H1 (cell line): ENCODE measurements around the gene TANC1. TPM values are rescaled to one million over a fixed set of nuclear protein-coding genes. Genes with fewer than 3 reads are reported as not detected.

Source experiments
- CTCF ChIA-PET: fragments of 300-600 bp; sonication (Branson Sonifier 250); formaldehyde crosslinking; loops from one replicate; lab custom pipeline; 2021; ENCODE audit not compliant: partially characterized antibody; lab: Charles Lee
- POLR2A ChIA-PET: fragments of 300-600 bp; sonication (Branson Sonifier 250); formaldehyde crosslinking; loops from one replicate; lab custom pipeline; 2021; ENCODE audit warnings: inconsistent platforms; ENCODE audit not compliant: partially characterized antibody; lab: Charles Lee
- DNase-seq, 2 experiments: peaks; one replicate each; pipeline versions ENCODE4 v3.0.0 to v3.0.0-alpha.2; 2010 to 2022; ENCODE audit warnings: low spot score in 2 of 2, low read depth in 1 of 2, mixed read lengths in 1 of 2
- FAIRE-seq: peaks from 2 replicates; lab custom pipeline; 2011; peaks lifted over from hg19 to GRCh38; lab: Jason Lieb, UNC
- H2AFZ ChIP-seq: 2 replicates; pipeline ENCODE4 v1.8.1; 2012; ENCODE audit warnings: low read length, inconsistent platforms
- H2AK5ac ChIP-seq: 2 replicates; pipeline ENCODE4 v1.6.1; 2013; ENCODE audit warnings: low read depth, low read length
- H2BK120ac ChIP-seq: replicated peaks from 2 replicates; pipeline ENCODE3; 2013; ENCODE audit warnings: low read depth, low read length, inconsistent platforms
- H2BK12ac ChIP-seq: 2 replicates; pipeline ENCODE4 v1.6.1; 2013; ENCODE audit warnings: low read depth, low read length
- H2BK15ac ChIP-seq: 2 replicates; pipeline ENCODE4 v1.6.1; 2013; ENCODE audit warnings: low read length
- H2BK20ac ChIP-seq: 2 replicates; pipeline ENCODE4 v1.6.1; 2013; ENCODE audit warnings: low read length
- H2BK5ac ChIP-seq: 2 replicates; pipeline ENCODE4 v1.6.1; 2013; ENCODE audit warnings: low read depth, low read length
- H3K14ac ChIP-seq: 2 replicates; pipeline ENCODE4 v1.6.1; 2013; ENCODE audit warnings: inconsistent platforms; ENCODE audit not compliant: insufficient read length
- H3K18ac ChIP-seq: 2 replicates; pipeline ENCODE4 v1.6.1; 2013; ENCODE audit warnings: low read length; ENCODE audit errors: extremely low read depth
- H3K23ac ChIP-seq: 2 replicates; pipeline ENCODE4 v1.6.1; 2013; ENCODE audit warnings: inconsistent platforms; ENCODE audit not compliant: insufficient read length
- H3K23me2 ChIP-seq: 2 replicates; pipeline ENCODE4 v1.6.1; 2013; ENCODE audit warnings: low read depth, low read length
- H3K27ac ChIP-seq: 2 replicates; pipeline ENCODE4 v1.6.1; 2011; ENCODE audit warnings: low read depth, low read length, inconsistent platforms
- H3K27me3 ChIP-seq, 4 experiments: replicated peaks in 1 of 4; 1 replicate in 1 of 4; 2 replicates in 3 of 4; pipeline versions ENCODE4 v1.6.1 to v1.8.1; 2011 to 2013; ENCODE audit warnings: low read length in 3 of 4, mild to moderate bottlenecking in 3 of 4, inconsistent platforms in 2 of 4, mixed read lengths in 2 of 4, moderate library complexity in 1 of 4; ENCODE audit not compliant: control insufficient read depth in 3 of 4, insufficient read depth in 3 of 4; ENCODE audit errors: extremely low read depth in 1 of 4
- H3K36me3 ChIP-seq, 4 experiments: 2 replicates each; pipeline versions ENCODE4 v1.6.1 to v1.8.1; 2011 to 2013; ENCODE audit warnings: mild to moderate bottlenecking in 4 of 4, low read length in 3 of 4, moderate library complexity in 2 of 4, control low read depth in 1 of 4, inconsistent platforms in 1 of 4; ENCODE audit not compliant: insufficient read depth in 4 of 4, control insufficient read depth in 2 of 4
- H3K4ac ChIP-seq: replicated peaks from 2 replicates; pipeline ENCODE3; 2013; ENCODE audit warnings: low read length, low read depth, mixed read lengths, inconsistent platforms; ENCODE audit not compliant: insufficient read length
- H3K4me1 ChIP-seq, 4 experiments: replicated peaks in 1 of 4; 1 replicate in 1 of 4; 2 replicates in 3 of 4; pipeline versions ENCODE4 v1.6.1 to v1.8.1; 2011 to 2013; ENCODE audit warnings: low read length in 3 of 4, inconsistent platforms in 2 of 4, mixed read lengths in 1 of 4; ENCODE audit not compliant: insufficient read depth in 4 of 4, control insufficient read depth in 3 of 4
- H3K4me2 ChIP-seq, 2 experiments: 2 replicates each; pipeline versions ENCODE4 v1.6.1 to v1.8.1; 2011 to 2013; ENCODE audit warnings: low read depth in 2 of 2, low read length in 2 of 2, control low read depth in 1 of 2, inconsistent platforms in 1 of 2, mild to moderate bottlenecking in 1 of 2; ENCODE audit not compliant: insufficient read depth in 1 of 2
- H3K4me3 ChIP-seq, 4 experiments: fragments of 200-600, 300-600 bp in 1 of 4; sonication (generic), shearing (Covaris generic), sonication (Bioruptor Twin) in 1 of 4; 2 replicates each; pipeline versions ENCODE4 v1.5.1 to v1.8.1; 2011 to 2016; ENCODE audit warnings: low read length in 4 of 4, low read depth in 3 of 4, control low read depth in 2 of 4, inconsistent platforms in 2 of 4, mild to moderate bottlenecking in 2 of 4, mixed read lengths in 1 of 4, moderate library complexity in 1 of 4; ENCODE audit not compliant: insufficient read depth in 2 of 4; ENCODE audit errors: extremely low read depth in 1 of 4
- H3K56ac ChIP-seq: replicated peaks from 2 replicates; pipeline ENCODE3; 2013; ENCODE audit warnings: low read depth, mild to moderate bottlenecking, mixed read lengths, low read length, inconsistent platforms; ENCODE audit not compliant: insufficient read length
- H3K79me1 ChIP-seq: 2 replicates; pipeline ENCODE4 v1.6.1; 2013; ENCODE audit warnings: low read depth, low read length, control low read depth
- H3K79me2 ChIP-seq, 2 experiments: 2 replicates each; pipeline versions ENCODE4 v1.6.1 to v1.8.1; 2012 to 2013; ENCODE audit warnings: low read length in 2 of 2, mild to moderate bottlenecking in 2 of 2, inconsistent platforms in 1 of 2; ENCODE audit not compliant: insufficient read depth in 2 of 2, control insufficient read depth in 1 of 2
- H3K9ac ChIP-seq, 4 experiments: replicated peaks in 1 of 4; 1 replicate in 1 of 4; 2 replicates in 3 of 4; pipeline versions ENCODE4 v1.6.1 to v1.8.1; 2011 to 2013; ENCODE audit warnings: low read depth in 3 of 4, low read length in 3 of 4, control low read depth in 2 of 4, mild to moderate bottlenecking in 2 of 4, moderate library complexity in 2 of 4, inconsistent platforms in 1 of 4; ENCODE audit errors: extremely low read depth in 1 of 4
- H3K9me3 ChIP-seq, 2 experiments: 2 replicates each; pipeline versions ENCODE4 v1.6.1 to v1.8.1; 2012 to 2013; ENCODE audit warnings: mild to moderate bottlenecking in 2 of 2, moderate library complexity in 2 of 2, control low read depth in 1 of 2, inconsistent platforms in 1 of 2, low read depth in 1 of 2, low read length in 1 of 2, mixed read lengths in 1 of 2; ENCODE audit not compliant: insufficient read depth in 2 of 2
- H4K20me1 ChIP-seq, 2 experiments: replicated peaks in 1 of 2; 2 replicates each; pipeline versions ENCODE3 to v1.8.1; 2011 to 2013; ENCODE audit warnings: inconsistent platforms in 2 of 2, low read length in 2 of 2, mild to moderate bottlenecking in 1 of 2; ENCODE audit not compliant: insufficient read depth in 2 of 2, control insufficient read depth in 1 of 2
- H4K5ac ChIP-seq: 2 replicates; pipeline ENCODE4 v1.6.1; 2013; ENCODE audit warnings: low read length, low read depth, mixed read lengths, inconsistent platforms; ENCODE audit not compliant: insufficient read length
- H4K8ac ChIP-seq: 2 replicates; pipeline ENCODE4 v1.8.0; 2013; ENCODE audit warnings: mild to moderate bottlenecking, moderate library complexity, low read length, inconsistent platforms; ENCODE audit not compliant: insufficient read depth; ENCODE audit errors: extremely low read depth
- H4K91ac ChIP-seq: replicated peaks from 2 replicates; pipeline ENCODE3; 2013; ENCODE audit warnings: low read length, mixed read lengths, inconsistent platforms; ENCODE audit not compliant: insufficient read length
- ASH2L ChIP-seq: fragments of 200-600, 300-600 bp; sonication (generic); IDR thresholded peaks from one replicate; pipeline ENCODE4 v1.7.1; 2017; ENCODE audit warnings: low read length
- CBX8 ChIP-seq: fragments of 300-800, 300-1000 bp; sonication (generic); IDR thresholded peaks from 2 replicates; pipeline ENCODE4 v1.7.1; 2016; ENCODE audit warnings: low read depth, low read length, borderline replicate concordance
- HDAC2 ChIP-seq, 2 experiments: fragments of 300-600 bp in 1 of 2; sonication (generic) in 1 of 2; IDR thresholded peaks; 2 replicates each; pipeline ENCODE4 v1.6.1; 2011 to 2012; ENCODE audit warnings: low read depth in 2 of 2, low read length in 2 of 2, mild to moderate bottlenecking in 2 of 2, moderate library complexity in 2 of 2, borderline replicate concordance in 1 of 2, inconsistent platforms in 1 of 2
- KDM1A ChIP-seq: fragments of 200-600, 300-600 bp; sonication (generic); IDR thresholded peaks from 2 replicates; pipeline ENCODE4 v1.7.1; 2016; ENCODE audit warnings: mild to moderate bottlenecking, low read length, borderline replicate concordance
- NRF1 ChIP-seq: IDR thresholded peaks from 2 replicates; pipeline ENCODE4 v1.6.1; 2011; ENCODE audit warnings: mild to moderate bottlenecking, low read depth, low read length, improper control_type of control experiment
- RAD21 ChIP-seq, 2 experiments: IDR thresholded peaks in 1 of 2; conservative IDR thresholded peaks in 1 of 2; 2 replicates each; pipeline ENCODE4 v1.6.1; 2011; ENCODE audit warnings: low read depth in 2 of 2, low read length in 2 of 2, improper control_type of control experiment in 1 of 2, inconsistent platforms in 1 of 2, mild to moderate bottlenecking in 1 of 2, moderate library complexity in 1 of 2
- SIN3A ChIP-seq, 2 experiments: IDR thresholded peaks in 1 of 2; conservative IDR thresholded peaks in 1 of 2; 2 replicates each; pipeline ENCODE4 v1.6.1; 2011 to 2012; ENCODE audit warnings: low read length in 2 of 2, improper control_type of control experiment in 1 of 2, low read depth in 1 of 2, mild to moderate bottlenecking in 1 of 2
- SP4 ChIP-seq: IDR thresholded peaks from 2 replicates; pipeline ENCODE4 v1.6.1; 2012; ENCODE audit warnings: low read length, inconsistent platforms
- SUZ12 ChIP-seq: fragments of 200-600 bp; sonication (generic); IDR thresholded peaks from 2 replicates; pipeline ENCODE4 v1.6.1; 2012; ENCODE audit warnings: mild to moderate bottlenecking, inconsistent platforms, low read length, moderate library complexity, mixed read lengths
- TCF12 ChIP-seq: IDR thresholded peaks from 2 replicates; pipeline ENCODE4 v1.6.1; 2011; ENCODE audit warnings: low read depth, mild to moderate bottlenecking, low read length
- WGBS, 2 experiments: shearing (Covaris generic) in 1 of 2; methylation state at CpG; one replicate each; pipeline versions ENCODE4 v1.1.6 to v1.1.7; 2013 to 2015; ENCODE audit warnings: low lambda C conversion rate in 2 of 2, mixed read lengths in 2 of 2, inconsistent platforms in 1 of 2, low coverage in 1 of 2, missing lambda C conversion rate in 1 of 2; ENCODE audit not compliant: insufficient replicate concordance in 2 of 2, insufficient coverage in 1 of 2, insufficient read length in 1 of 2; ENCODE audit errors: extremely low coverage in 1 of 2, missing lambda C conversion rate in 1 of 2; 5-methylcytosine and 5-hydroxymethylcytosine counted together
- polyA plus RNA-seq, 7 experiments: library from polyadenylated mRNA; depleted of rRNA in 3 of 7; stranded (reverse) in 5 of 7; unstranded in 2 of 7; fragments of >200 nt in 5 of 7; fragments of 200-250 nt in 2 of 7; gene quantifications; 1 replicate in 5 of 7; 2 replicates in 1 of 7; 4 replicates in 1 of 7; pipeline versions ENCODE4 v1.2.1 to v1.2.3, GENCODE V29; 2011 to 2013; ENCODE audit warnings: missing spikeins in 2 of 7, mixed read lengths in 2 of 7
- total RNA-seq: library from RNA; stranded (reverse); fragmentation: NEBNext Ultra II Directional; extraction: Animal tissue kit (Norgen Biotek cat#: 25700); gene quantifications from 2 replicates; pipeline ENCODE4 v1.2.1, GENCODE V29; 2021
- TF ChIP-seq, protein P1 (sequence below): IDR thresholded peaks from 2 replicates; pipeline ENCODE4 v1.6.1; 2011; ENCODE audit warnings: low read length, improper control_type of control experiment
- TF ChIP-seq, protein P2 (sequence below): IDR thresholded peaks from 2 replicates; pipeline ENCODE4 v1.6.1; 2011; ENCODE audit warnings: low read depth, mild to moderate bottlenecking, low read length; ENCODE audit not compliant: insufficient read depth

TANC1 gene
- total and polyA plus RNA-seq, 2 of the 8 experiments (the other 6 are each of a cell fraction or from before 2014, with no cell fraction given): 4.1 to 7.6 TPM

DNA sequence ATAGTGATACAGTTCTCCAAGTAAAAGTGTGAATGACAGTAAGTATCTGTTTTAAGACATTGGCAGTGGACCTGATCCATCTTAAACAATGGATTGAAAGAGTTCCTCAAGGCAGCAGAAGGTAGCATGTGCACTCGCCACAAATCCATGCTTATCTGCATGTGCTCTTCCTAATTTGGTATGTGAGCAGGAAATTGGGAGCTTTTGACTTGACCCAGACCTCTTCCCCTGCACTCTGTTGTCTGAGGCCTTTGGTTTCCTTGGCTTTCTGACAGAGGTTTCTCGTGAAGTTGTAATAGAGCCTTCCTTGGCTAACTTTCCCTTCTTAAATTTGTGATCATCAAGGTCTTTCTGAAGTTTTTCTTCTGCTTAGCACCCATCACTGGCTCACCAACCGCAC lies 204.0 kb downstream of the TANC1 start:
- Histone ChIP-seq H3K9me3 (no peaks in the 10 kb centered on the region), H3K27ac (no peak overlapping the region), H3K79me2 (no peaks in the 10 kb centered on the region), H2BK12ac (no peak overlapping the region), H3K79me1 (no peaks in the 10 kb centered on the region), H4K91ac (no peak overlapping the region), H3K4ac (no peak overlapping the region), H2BK20ac (no peak overlapping the region), H3K36me3 (no peaks in the 10 kb centered on the region), H3K4me2 (no peak overlapping the region), H3K9ac (no peak overlapping the region), H3K23ac (no peak overlapping the region), H2AFZ (no peak overlapping the region), H4K8ac (no peak overlapping the region), H3K56ac (no peak overlapping the region), H3K23me2 (no peaks in the 10 kb centered on the region), H3K4me1 (no peaks in the 10 kb centered on the region), H2AK5ac (no peak overlapping the region), H3K18ac (no peak overlapping the region), H3K14ac (no peak overlapping the region), H3K27me3 (no peaks in the 10 kb centered on the region), H2BK15ac (no peak overlapping the region), H3K4me3 (no peak overlapping the region), H4K5ac (no peak overlapping the region), H2BK5ac (no peak overlapping the region), H4K20me1 (no peaks in the 10 kb centered on the region), H2BK120ac (no peak overlapping the region)
- 86% methylated on average over 3 of the region's 3 CpGs; no CpG with 5 or more reads in 1 of the 2 experiments for WGBS, 2 experiments
- no peak for FAIRE-seq
- DNase-seq: no peak
- ChIA-PET CTCF (interaction anchor here (0.6 to 2.1 kb wide), 8 partner anchors 9 to 54 kb away, joined by 3 to 9 read pairs (median 3); no protein-coding TSS in a partner anchor), POLR2A (no interaction called here)
- no peak for TF ChIP-seq RAD21 (IDR thresholded peaks at IDR 0.05 in 1 of 2, conservative IDR thresholded peaks at IDR 0.05 in 1 of 2; ENCODE audit: low read depth in 2 of 2, low read length in 2 of 2)
- TF ChIP-seq HDAC2 (IDR thresholded peaks at IDR 0.05; ENCODE audit: borderline replicate concordance in 1 of 2, low read depth in 2 of 2, low read length in 2 of 2): no peak
- TF ChIP-seq SIN3A (conservative IDR thresholded peaks at IDR 0.05 in 1 of 2, IDR thresholded peaks at IDR 0.05 in 1 of 2; ENCODE audit: low read depth in 1 of 2, low read length in 2 of 2): no peak
- no peak for TF ChIP-seq SP4
- TF ChIP-seq CBX8: no peak
- no peak for TF ChIP-seq SUZ12
- TF ChIP-seq TCF12: no peak
- TF ChIP-seq ASH2L: no peak
- TF ChIP-seq, protein P1, sequence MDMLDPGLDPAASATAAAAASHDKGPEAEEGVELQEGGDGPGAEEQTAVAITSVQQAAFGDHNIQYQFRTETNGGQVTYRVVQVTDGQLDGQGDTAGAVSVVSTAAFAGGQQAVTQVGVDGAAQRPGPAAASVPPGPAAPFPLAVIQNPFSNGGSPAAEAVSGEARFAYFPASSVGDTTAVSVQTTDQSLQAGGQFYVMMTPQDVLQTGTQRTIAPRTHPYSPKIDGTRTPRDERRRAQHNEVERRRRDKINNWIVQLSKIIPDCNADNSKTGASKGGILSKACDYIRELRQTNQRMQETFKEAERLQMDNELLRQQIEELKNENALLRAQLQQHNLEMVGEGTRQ: no peak
- TF ChIP-seq NRF1: no peak
- TF ChIP-seq KDM1A: no peak
- TF ChIP-seq, protein P2, sequence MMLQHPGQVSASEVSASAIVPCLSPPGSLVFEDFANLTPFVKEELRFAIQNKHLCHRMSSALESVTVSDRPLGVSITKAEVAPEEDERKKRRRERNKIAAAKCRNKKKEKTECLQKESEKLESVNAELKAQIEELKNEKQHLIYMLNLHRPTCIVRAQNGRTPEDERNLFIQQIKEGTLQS: no peak
